ENCODE measurements around the gene SH2B3. TPM values are rescaled to one million over a fixed set of nuclear protein-coding genes. Genes with fewer than 3 reads are reported as not detected.
A peak's percentile ranks its signal among the peaks of the same experiment; 100 is the strongest.
"Not testable (repeated sequence)": the region's sequence is repeated elsewhere in the genome, so short reads cannot be mapped to it uniquely, and the experiment has no call there.

The SH2B3 gene
- total RNA-seq, 1 donor from 2014 or later: 42.0 TPM

DNA sequence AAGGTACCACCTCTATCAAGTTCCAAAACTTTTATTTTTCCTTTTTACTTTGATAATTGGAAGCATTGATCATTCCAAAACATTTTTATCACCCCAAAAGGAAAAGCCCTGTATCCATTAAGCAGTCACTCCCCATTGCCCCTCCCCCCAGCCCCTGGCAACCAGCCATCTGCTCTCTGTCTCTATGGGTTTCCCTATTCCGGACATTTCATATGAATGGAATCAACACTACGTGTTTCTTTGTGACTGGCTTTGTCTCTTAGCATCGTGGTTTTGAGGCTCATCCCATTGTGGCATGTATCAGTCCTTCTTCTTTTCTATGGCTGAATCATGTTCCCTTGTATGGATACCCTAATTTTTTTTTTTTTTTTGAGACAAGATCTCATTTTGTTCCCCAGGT is 18.8 kb upstream of the SH2B3 start:
- peak; percentile 46 to 52 for DNase-seq (ENCODE audit: low read depth in 2 of 2)

DNA sequence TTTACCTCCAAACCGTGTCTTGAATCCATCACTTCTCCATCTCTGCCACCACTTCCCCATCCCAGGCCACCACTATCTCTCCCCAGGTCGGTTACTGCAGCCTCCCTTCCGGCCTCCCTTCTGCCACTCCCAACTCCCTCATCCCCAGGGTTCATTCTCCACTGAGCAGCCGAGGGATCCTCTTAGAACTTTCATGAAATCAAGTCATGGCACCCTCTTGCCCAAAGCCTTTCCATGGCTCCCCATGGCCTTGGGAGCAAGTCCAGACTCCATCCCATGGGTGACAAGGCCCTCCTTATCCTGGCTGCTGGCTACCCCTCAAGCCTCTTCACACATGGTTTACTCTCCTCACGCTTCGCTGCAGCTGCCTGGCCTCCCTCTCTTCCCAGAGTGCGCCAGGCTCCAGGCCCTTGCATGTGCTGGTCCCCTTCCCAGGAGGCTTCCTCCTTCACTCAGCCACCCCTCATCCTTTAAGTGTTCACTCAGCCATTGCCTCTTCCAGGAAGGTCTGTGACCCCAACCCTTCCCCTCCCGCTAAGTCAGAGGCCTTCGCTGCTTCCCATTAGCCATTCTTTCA is 17.9 kb upstream of the SH2B3 start:
- DNase-seq (ENCODE audit: low read depth in 2 of 2): no peak

DNA sequence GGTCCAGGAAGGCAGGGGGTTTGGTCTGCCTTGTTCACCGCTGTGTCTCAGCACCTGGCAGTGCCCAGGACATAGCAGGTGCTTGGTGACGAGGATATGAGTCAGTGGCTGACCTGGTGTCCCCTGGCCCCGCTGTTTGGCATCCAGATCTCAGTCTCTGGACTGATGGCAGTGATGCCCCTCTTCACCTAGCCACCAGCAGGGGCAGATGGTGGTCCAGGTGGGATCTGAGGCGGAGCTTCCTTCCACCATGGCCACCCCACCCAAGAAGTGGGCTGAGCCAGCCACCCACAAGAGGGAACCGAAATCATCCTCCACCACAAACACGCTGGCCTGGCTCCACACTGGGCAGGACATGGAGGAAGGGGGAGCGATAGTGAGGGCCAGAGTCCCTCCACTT is 16.1 kb upstream of the SH2B3 start:
- no peak for DNase-seq (ENCODE audit: low read depth in 2 of 2)

DNA sequence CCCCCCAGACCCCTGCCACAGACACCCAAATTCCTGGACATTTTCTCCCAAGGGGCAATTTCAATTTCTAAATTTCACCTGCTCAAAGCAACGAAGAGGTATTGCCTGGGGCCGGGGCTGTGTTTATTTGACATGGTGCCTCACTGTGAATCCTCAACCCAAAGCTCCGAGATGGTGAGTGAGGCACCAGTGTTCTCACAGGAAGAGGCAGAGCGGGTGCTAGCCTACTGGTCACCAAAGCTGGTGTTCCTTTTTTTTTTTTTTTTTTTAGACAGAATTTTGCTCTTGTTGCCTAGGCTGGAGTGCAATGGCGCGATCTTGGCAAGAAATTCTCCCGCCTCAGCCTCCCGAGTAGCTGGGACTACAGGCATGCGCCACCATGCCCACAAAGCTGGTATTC is 14.8 kb upstream of the SH2B3 start:
- DNase-seq (ENCODE audit: low read depth in 2 of 2): no peak

DNA sequence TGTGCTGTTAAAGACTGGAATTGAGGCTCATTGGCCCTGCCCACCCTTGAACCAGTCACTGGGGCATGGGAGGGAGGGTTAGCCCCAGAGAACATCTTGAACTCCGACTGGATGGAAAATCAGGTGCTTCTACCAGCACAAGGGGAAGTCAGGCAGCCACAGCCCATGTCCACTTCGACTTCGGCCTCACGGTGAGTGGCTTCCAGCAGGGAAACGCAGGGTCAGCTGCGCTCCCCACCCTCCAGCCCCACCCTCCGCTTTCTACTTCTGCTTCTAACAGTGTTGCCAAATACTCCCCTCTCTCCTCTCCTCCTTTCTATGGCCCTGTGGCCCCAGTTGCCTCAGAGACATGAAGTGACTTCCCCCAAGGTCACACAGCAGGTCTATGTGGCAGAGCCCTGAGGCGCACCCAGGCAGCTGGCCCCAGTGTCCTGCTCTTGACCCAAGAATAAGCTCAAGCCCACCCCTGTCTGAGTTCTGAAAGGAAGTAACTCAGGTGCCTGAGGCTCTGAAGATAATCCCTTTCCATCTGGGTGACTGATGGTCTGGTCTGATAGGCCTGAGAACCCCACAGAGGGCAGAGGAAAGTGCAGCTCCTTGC is 11.9 kb upstream of the SH2B3 start:
- DNase-seq (ENCODE audit: low read depth in 2 of 2): peak in 1 of 2 donors; percentile 55

DNA sequence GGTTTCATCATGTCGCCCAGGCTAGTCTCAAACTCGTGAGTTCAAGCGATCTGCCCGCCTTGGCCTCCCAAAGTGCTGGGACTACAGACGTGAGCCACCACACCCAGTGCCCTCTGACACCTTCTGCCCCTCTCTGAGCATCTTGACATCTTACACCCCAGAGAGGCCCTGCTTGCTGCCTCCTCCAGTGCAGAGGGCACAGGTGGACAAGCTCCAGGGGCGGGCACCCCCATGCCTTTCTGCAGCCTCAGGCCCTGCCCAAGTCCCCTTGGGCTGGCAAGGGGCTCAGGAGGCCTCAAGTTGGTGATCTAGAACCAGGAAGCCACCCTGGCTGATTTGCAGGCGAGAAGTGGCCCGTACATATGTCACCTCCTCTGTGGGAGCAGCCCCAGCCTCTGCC is 11.2 kb upstream of the SH2B3 start:
- no peak for DNase-seq (ENCODE audit: low read depth in 2 of 2)

DNA sequence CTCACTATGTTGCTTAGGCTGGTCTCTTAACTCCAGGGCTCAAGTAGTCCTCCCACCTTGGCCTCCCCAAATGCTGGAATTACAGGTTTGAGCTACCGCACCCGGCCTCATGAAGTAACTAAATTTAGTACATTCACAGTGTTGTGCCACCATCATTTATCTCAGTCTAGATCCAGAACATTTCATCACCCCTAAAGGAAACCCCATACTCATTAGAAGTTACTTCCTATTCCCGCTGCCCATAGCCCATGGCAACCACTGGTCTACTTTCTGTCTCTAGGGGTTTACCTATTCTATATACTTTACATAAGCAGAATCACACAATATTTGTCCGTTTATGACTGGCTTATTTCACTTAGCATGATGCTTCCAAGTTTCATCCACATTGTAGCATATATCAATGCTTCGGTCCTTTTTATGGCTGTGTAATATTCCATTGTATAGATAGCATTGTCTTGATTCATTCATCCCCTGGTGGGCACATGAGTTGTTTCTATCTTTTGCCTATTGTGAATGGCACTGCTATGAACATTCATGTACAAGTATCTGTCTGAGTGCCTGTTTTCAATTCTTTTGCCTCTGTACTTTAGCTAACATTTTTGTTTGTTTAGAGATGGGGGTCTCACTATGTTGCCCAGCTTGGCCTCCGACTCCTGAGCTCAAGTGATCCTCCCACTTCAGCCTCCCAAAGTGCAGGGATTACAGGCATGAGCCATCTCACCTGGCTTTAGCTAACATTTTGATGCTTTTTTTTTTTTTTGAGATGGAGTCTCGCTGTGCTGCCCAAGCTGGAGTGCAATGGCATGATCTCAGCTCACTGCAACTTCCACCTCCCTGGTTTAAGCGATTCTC is 10.2 kb upstream of the SH2B3 start:
- no peak for DNase-seq (ENCODE audit: low read depth in 2 of 2)

DNA sequence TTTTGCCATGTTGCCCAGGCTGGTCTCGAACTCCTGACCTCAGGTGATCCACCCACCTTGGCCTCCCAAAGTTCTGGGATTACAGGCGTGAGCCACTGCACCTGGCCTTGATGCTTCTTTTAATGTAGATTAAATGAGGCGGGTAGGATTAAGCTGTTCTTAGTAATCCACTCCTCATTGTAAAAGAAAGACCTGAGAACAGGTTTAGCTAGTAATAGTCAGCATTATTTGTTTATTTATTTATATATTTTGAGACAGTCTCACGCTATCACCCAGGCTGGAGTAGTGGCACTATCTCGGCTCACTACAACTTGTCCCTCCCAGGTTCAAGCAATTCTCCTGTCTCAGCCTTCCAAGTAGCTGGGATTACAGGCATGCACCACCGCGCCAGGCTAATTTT is 9.5 kb upstream of the SH2B3 start:
- DNase-seq (ENCODE audit: low read depth in 2 of 2): not testable (repeated sequence)

DNA sequence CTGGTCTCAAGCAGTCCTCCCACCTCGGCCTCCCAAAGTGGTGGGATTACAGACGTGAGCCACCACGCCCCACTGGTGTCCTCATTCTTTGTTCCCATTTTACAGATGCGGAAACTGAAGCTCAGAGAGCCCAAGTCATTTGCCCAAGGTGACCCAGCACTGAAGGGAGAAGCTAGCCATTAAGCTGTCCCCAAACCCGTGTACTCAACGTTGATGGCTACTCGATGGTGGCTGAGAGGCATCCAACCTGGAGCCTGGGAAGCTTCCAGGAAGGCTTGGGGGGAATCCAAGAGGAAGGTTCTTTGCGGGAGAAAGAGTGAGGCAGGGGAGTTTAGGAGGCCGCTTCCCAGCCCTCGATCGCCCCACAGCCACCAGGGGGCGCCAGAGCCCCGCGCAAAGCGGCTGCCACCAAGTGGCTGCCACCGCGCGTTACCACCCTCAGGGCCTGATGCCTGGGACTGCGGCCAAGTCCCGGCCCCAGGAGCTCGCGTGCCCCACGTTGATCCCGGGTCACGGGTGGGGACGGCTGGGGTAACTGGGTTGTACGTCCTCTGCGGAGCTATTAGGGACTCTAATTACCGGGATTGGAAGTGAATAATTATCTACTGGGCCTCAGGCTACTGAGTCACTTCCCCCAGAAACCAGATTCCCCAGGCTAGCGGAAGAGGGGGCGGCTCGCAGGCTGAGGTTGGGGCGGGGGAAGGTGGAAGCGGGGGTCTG is 8.8 kb upstream of the SH2B3 start:
- peak; percentile 66 to 93 for DNase-seq (ENCODE audit: low read depth in 2 of 2)

DNA sequence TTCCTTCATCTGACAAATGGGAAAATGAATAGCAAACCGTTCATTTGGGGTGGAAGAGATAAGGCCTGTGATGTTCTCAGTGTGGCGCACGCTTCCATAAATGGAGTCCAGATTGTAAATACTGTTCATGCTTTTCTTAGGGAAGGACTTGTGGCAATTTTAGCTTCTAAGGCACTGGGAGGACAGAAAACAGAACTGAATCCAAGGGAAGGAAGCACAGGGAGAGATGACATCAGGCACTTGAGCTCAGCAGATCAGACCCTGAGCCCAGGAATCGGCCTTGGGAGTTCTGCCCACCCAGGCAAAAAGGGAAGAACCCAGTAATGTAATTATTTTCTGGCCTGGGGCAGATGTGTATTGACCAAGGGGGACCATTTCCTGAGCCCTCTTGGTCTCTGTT is 7.2 kb upstream of the SH2B3 start:
- DNase-seq (ENCODE audit: low read depth in 2 of 2): no peak

DNA sequence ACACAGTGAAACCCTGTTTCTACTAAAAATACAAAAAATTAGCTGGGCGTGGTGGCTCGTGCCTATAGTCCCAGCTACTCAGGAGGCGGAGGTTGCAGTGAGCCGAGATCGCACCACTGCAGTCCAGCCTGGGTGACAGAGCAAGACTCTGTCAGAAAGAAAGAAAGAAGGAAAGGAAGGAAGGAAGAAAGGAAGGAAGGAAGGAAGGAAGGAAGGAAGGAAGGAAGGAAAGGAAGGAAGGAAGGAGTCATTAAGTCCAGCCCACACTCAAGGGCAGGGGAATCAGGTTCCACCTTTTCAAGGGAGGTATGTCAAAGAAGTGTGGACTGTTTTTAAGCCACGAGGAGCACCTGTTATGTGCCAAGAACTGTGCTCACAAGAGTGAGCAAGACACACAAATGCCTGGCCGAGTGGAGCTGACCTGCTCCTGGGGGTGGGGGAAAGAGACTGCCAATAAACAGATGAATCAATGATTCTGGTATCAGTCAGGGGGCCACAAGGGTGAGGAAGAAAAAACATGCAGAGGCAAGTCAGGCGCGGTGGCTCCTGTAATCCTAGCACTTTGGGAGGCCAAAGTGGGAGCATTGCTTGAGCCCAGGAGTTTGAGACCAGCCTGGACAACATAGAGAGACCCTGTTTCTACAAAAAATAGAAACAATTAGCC is 5.8 kb upstream of the SH2B3 start:
- DNase-seq (ENCODE audit: low read depth in 2 of 2): not testable (repeated sequence)

DNA sequence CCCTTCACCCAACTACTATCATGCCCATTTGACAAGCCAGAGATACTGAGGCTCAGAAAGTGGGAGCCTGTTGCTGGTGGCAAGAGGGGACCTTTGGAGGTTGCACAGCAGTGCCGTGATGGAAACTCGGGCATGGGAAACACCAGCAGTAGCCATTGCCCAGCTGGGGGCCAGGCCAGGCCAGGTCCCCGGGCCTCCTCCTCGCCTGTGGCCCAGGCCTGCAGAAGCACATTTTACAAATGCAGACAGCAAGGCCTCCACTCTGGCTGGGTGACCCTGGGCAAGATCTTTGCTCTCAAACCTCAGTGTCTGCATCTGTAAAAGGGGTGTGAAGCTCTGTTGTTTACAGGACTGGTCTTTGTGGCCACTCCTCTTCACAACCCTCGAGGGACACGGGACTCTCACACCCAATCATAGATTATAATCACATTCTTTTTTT is 4.5 kb upstream of the SH2B3 start:
- no peak for DNase-seq (ENCODE audit: low read depth in 2 of 2)

DNA sequence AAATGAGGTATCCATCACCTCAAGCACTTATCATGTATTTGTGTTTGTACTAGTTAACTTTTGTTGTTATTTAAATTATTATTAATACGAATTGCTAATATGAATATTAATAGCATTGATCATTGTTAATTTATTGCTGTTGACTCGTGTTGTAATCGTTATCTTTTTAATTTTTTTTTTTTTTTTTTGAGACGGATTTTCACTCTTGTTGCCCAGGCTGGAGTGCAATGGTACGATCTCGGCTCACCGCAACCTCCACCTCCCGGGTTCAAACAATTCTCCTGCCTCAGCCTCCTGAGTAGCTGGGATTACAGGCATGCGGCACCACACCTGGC is 3.3 kb upstream of the SH2B3 start:
- not testable (repeated sequence) for DNase-seq (ENCODE audit: low read depth in 2 of 2)

DNA sequence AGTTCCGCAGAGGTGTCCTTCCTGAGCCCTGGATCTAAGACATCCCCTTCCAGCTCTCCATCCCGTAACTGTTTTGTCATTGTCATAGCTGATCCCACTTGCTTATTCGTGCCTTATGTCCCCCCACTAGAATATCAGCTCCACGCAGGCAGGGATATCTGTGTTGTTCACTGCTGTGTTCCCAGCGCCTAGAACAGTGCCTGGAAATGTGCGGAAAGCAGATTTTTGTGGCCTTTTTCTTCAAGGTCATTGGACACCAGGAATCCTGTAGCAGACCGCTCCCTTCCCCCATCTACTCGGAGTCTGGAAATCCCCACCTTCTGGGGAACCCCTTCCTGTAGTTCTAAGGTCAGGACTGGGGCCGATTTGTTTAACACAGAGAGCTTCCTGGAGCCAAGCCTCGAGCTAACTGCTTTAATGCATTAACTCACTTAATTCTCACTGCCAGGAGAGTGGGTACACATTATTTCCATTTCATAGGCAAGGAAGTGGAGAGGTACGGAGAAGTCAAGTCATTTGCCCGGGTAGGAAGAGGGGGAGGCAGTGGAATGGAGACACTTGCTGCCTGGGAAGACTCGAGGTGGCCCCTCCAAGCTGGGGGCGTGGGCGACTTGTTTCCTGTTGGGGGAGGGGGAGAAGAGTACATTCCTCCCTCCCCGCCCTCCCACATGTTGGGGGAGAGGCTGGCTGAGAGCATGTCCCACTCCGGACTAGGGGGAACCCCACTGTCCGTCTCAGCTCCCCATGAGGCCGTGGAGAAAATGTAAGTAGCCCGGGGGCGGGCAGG is 1.2 kb upstream of the SH2B3 start:
- DNase-seq (ENCODE audit: low read depth in 2 of 2): peak in 1 of 2 donors; percentile 84

DNA sequence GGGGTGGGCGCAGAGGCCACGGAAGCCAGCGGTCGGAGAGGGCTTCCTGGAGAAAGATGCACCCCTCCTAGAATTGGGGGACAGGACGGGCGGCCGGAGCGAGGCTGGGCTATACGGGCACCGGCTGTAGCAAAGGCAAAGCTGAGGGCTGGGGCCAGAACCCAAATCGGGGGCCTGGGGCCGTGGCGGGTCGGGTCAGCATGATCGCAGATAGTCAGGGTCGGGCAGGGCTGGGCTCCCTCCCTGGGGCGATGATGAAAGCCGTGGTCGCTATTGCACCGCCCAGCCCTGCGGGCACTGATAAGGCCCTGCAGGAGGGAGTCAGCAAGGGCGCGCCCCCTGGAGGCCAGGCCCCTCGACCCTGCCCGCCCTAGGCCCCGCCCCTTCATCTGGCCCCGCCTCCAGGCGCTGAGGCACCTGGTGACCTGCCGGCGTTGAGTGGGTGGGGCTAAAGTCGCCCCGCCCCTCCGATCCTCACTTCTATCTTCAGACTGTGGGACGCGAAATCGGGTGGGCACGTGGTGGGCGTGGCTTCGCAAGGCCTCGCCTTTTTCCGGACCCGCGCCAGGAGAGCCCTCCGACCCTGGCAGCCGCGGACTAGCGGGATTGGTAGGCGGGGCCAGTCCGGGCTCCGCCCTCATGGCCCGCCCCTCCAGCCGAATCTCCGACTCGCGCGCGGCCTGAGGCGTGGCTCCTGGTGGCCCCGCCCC is 419 bp upstream of the SH2B3 start:
- DNase-seq (ENCODE audit: low read depth in 2 of 2): peak; percentile 92 to 96

DNA sequence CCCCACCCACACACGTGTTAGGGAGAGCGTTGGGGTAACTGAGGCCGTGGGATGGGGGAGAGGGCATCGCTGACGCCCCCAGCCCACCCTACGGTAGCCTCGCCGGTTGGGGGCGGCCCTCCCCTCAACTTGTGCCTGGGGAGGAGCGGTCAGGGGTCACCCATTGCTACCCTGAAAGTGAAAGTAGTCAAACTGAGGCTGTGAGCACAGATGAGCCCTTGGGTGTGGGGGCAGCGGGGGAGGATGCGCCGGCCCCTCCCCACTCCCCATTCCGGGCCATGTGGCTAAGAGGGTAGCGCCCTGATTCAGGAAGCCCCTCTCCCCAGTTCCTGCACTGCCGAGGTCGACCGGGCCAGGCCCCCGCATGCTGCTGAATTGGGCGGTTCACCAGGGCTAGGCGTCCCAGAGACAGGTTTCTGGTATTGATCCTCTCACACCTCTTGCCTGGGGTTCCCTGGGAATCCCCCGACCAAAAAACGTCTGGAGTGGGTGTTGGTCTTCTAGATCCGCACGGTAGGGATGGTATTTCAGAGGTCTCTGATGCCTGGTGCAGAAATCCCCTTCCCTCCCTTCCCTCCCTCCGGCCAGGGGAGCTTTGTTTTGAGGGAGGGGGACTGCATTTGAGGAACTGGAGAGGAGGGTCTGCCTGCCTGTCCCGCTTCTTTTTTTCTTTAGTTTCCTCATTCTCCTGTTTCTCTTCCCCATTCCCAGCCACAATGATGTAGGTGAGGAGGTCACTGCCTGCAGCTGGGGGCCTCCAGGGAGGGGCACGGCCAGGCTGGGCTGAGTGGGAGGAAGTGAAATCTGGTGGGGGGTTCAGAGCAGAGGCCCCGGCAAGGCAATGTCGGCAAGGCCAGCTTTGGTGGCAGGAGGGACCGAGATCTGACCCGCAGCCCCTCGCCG is 1.0 kb downstream of the SH2B3 start:
- no peak for DNase-seq (ENCODE audit: low read depth in 2 of 2)

DNA sequence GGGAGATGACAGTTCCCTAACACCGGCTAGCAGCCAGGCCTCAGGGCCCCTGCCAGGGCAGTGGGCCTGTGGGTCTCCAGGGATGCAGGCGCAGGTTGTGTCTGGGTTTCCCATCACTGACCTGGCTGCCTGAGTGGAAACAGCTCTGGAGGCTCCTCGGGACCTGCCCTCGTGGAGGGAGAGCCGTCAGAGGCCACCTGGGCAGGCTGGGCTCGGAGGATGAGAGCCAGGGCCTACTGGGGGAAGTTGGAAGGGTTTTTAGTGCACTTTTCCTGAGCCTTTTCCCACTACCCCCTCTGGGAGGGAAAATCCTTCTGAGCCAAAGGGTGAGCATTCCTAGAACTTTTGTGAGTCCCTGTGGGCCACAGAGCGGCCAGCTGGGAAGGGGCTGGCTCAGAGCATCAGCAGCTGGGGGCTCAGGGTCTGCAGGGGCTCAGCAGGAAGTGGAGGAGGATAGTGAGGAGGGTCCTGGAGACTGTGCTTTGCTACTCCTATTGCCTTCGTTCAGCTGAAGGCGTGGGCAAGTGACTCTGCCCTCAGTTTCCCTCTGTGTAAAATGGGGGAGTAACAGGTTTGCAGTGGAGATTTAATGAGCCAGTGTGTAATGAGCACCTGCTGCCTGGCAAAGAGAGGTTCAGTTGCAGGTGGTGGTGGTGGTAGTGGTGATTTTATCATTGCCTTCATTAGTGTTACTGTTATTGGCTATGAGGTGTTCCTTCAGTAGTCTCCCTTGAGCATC is 1.8 kb downstream of the SH2B3 start:
- no peak for DNase-seq (ENCODE audit: low read depth in 2 of 2)

DNA sequence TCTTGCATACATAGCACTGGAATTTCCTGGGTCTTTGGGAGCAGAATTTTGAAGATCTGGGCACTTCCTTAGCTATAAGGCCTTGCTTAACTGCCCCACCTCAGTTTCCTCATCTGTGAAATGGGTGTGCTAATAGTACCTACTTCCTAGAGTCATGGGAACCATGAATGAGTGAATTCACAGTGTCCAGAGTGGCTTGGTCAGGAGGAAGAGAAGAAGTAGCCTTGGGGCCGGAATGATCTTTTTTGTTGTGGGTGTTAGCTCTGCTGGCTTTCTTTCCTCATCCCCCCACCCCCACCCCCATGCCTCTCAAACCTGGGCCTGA is 2.4 kb downstream of the SH2B3 start:
- DNase-seq (ENCODE audit: low read depth in 2 of 2): no peak

All from dermis microvascular lymphatic vessel endothelial cell (primary cell).